Medulla oblongata (tissue), 1 donor: ENCODE data around the gene DIP2C.

Experiments
- DNase-seq: peaks from one replicate; pipeline ENCODE4 v3.0.0-alpha.2; 2015; ENCODE audit errors: extremely low spot score

DIP2C gene

DNA sequence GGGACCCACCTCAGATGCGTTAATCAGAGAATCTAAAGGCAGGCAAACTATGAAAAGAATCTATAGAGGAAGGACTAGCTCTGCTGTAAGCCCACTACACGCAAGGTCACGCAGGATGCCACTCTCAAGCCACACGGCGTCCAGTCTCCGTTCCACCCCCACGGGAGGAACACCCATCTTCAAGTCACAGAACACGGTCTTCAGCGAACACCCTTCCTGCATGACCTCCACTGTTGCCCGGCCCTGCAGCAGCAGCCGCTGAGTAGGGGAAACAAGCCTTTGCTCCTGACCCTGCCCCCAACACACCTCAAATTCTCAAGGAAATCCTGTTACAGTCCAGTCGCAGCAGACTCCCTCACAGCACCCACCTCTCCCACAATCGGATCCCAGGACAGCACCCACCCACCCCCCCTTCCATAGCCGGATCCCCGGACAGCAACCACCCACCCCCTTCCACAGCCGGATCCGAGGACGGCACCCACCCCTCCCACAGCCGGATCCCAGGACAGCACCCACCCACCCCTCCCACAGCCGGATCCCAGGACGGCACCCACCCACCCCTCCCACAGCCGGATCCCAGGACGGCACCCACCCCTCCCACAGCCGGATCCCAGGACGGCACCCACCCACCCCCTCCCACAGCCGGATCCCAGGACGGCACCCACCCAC lies 133.7 kb downstream of the DIP2C start:
- no peak for DNase-seq

DNA sequence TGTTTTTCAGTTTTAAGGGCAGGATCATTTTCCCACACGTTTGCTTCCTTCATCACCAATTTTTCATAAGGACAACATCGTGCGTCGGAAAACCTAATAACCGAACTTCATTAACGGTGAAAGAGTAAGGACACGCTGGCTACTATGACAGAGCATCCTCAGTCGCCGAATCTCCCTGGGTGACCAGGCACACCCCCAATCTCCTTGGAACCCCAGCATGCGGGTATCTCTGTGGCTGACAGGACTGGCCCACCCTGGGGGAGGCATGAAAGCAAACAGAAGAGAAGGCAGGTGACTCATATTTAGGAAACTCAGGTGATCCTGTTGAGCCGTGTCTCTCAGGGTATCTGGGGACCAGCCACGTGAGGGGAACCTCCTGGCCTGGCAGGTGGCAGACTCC lies 134.2 kb downstream of the DIP2C start:
- DNase-seq, result no peak

DNA sequence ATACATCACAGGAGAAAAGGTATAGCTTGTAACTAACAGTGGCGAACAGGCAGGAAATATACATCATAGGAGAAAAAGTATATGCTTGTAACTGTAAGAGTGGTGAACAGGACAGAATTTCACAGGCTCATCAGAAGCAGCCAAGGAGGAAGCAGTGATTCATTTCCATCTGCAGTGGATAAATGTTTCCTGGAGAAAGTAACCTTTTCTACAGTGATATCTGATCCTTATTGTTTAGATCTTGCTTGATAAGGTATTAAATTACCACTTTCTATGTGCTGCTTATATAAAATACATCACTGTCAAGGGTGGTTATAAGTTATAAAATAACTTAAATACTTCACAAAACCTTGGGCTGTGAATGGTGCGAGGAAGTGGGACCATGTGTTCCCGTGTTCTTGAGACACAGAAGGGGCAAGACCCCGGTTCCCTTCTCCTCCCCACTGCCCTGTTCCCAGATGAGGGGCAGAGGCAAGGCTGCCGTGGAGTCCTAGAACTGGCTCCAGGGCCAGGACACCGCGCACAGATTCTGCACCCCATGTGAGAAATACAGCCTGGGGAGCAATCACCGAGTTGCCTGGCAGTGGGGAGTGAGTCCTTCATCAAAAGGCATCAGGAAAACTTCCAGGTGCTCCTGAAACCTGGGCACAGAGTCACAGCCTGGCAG lies 135.2 kb downstream of the DIP2C start:
- DNase-seq, result no peak

DNA sequence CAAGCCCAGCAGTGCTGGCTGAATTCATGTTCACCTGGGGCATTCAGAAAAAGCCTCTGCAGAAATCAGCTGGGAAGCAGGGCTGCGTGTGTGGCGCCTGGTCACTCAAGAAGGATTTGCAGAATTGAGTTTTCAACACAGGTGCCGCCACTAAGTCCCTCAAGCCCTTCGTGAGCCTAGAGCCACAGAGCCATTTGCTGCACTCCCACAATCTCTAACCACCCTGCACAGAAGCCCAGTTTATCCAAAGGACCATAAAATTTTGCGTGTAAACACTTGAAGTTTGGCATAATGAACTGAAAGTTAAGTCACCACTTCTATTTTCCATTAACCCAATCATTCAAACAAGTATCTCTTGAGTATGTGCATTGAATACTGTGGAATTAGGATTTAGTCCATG lies 136.2 kb downstream of the DIP2C start:
- no peak for DNase-seq

DNA sequence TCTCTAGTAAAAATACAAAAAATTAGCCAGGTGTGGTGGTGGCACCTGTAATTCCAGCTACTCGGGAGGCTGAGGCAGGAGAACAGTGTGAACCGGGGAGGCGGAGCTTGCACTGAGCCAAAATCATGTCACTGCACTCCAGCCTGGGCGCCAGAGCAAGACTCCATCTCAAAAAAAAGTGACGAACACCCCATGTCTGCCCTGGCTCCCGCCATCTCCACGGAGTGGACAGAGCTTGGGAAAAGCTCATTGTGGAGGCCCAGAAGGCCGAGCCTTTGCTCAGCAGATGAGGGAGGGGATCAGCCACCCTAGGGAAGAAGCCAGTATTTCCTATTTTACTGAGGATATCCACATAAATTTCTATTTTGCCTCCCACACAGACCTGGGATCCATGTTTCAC lies 136.8 kb downstream of the DIP2C start:
- DNase-seq, result no peak

DNA sequence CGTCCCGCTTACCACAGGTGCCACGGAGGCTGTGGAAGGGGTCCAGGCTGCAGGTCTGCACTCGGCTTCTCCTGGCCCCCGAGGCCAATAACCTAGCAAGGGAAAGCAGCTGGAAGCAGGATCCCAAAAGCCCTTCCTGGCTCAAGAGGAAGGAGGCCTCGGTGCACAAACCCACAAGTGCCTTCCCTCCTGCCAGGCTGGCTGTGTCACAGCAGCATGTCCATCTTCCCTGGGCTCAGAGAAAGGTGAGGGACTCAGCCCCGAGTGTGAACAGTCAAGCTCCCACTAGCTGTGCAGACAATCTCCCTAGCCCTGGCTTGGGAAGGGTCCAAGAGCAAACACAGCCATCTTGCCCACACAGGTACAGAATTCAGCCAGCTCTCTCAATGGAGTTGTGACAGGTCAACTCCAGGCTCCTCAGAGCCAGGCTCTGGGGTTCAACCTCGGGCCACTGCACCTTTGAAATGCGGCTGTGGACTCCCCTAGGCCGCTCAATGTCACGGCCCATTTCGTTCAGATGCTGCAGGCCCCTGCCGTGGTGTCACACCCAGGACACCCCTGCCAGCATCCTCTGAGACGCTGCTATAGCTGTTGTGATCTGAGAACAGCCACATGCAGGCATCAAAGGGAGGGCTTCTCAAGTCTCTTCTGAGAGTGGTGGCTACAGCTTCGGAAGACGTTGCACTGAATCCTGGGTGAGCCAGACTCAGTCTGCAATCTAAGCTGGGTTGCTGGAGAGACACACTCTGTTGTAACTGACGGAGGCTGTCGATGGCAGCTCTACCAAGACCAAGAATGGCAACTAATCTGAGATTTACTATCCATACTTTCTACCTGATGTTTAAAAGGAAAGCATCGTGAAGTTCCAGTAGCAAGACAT lies 137.9 kb downstream of the DIP2C start:
- no peak for DNase-seq

DNA sequence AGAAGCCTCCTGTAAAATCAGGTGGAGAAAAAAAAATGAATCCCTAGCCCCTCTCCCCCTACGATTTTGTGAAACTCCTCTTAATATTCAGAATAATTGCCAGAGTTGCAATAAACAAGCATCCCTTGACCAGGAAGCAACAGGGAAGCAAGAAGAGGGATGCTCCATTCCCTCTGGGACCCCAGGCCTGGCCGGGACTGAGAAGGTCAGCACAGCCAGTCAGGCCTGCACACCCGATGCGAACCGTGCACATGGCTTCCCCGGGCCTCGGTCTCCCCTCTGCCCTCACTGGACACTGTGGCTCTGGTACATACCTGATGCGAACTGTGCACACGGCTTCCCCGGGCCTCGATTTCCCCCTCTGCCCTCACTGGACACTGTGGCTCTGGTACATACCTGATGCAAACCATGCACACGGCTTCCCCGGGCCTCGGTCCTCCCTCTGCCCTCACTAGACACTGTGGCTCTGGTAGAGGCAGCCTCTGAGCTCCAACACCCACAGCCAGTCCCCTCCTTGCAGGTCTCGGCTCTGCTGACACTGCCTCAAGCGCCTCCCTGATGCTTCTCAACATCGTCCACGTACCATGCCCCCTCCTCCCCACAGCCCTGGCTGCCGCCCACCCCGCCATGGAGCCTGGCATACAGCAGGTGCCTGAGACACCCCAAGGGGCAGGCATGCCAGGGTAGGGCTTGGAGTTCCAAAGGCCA lies 138.6 kb downstream of the DIP2C start:
- no peak for DNase-seq

DNA sequence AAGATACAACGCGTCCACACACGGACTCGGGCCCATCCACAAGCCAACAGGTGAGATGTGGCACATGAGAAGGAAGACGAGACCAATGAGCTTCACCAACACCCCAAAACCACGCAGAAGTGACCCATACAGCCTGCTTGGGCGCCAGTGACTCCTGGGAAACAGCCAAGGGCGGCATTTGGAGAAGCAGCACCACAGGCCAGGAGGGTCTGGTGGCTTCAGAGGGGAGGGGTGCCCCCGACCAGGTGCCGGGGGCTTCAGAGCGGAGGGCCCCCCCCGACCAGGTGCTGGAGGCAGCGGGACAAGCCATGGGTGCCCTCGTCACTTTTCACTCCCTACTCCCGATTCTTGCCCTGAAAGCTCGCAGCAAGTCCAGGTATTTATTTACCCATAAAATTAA lies 140.1 kb downstream of the DIP2C start:
- no peak for DNase-seq

DNA sequence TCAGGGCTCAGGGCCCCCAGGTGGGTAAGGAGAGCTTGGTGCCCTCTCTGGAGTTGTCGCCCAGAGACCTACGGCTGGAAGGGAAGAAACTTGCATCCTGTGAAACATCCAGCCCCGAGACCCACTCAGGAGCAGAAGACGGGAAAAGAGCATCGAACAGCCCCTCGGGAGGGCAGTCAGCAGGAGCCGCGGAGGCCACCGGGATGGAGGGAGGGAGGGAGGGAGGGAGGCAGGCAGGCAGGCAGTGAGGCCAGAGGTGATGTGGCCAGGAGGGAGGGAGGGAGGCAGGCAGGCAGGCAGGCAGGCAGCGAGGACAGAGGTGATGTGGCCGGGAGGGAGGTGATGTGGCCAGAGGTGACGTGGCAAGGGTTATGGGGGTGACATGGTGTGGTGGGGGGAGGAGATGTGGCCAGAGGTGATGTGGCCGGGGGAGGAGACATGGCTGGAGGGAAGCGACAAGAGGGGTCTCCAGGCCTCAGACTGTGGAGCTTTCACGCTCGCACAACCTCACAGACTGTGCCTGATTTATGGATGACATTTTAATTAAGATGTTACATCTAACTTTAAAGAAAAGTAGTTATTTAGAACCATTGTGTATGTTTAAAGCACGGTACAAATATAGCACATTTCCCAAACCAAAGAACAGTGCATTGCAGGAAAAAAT lies 141.1 kb downstream of the DIP2C start:
- no peak for DNase-seq

DNA sequence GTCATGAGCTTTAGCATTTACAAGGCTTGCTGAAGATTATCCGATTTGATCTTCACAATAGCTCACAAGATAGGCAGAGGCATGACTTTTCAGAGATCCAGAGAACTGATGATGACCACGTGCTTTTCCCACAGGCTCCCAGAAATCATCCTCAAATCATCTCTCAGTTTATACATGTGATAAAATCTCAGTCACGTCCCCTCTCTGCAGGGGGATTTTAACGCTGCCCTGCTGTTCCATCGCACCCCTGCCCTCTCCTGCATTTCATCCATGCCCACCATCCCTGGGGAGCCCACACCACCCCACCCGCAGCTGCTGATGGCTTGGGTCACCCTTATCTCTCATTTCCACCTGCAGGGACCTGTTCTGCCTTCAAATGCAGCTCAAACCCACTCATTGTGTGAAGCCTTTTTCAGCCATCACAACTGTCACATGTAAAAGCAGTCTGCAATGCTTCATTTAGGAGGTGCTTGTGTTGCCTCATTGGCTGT lies 141.8 kb downstream of the DIP2C start:
- DNase-seq, result no peak

DNA sequence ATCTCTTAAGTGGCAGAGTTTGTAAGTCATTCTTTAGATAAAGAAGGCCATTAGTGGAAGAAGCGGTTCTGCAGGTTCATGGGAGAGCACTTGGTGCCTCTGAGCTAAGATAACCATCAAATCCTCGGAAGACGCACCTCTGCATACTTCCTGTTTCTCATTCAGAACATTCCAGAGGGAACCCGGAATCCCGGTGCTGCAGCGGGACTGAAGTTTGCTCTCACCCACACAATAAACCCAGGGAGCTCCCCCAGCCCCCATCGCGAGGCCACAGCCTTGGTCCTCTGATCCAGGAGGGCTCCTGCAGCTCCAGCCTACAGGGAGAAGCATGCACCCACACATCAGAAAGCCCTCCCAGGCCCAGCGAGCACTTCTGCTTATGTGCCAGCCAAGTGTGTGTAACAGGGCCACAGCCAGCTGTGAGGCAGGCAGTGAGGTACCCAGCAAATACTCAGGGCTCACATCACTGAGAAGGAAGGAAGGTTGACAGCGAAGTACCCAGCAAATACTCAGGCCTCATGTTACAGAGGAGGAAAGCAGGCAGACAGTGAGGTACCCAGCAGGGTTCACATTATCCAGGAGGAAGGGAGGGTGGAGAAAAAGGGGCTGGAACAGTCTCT lies 142.4 kb downstream of the DIP2C start:
- DNase-seq, result no peak

DNA sequence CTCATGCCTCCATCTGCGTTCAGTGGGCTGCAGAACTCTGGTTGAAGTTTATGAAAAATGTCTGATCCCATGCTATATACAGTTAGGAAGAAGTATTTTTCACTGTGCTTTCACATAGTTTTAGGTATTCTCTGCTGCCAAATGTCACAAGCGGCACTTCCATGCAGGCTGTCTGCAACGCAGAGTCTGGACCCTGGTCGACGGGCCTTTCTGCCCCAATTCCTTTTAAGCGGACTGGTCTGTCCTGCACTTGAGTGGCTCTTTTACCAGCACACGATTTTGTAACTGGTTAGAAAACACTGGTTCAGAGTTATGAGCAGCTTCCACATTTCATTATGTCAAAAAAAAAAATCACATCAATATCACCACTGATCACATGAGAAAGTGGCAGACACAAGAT lies 143.0 kb downstream of the DIP2C start:
- DNase-seq, result no peak

DNA sequence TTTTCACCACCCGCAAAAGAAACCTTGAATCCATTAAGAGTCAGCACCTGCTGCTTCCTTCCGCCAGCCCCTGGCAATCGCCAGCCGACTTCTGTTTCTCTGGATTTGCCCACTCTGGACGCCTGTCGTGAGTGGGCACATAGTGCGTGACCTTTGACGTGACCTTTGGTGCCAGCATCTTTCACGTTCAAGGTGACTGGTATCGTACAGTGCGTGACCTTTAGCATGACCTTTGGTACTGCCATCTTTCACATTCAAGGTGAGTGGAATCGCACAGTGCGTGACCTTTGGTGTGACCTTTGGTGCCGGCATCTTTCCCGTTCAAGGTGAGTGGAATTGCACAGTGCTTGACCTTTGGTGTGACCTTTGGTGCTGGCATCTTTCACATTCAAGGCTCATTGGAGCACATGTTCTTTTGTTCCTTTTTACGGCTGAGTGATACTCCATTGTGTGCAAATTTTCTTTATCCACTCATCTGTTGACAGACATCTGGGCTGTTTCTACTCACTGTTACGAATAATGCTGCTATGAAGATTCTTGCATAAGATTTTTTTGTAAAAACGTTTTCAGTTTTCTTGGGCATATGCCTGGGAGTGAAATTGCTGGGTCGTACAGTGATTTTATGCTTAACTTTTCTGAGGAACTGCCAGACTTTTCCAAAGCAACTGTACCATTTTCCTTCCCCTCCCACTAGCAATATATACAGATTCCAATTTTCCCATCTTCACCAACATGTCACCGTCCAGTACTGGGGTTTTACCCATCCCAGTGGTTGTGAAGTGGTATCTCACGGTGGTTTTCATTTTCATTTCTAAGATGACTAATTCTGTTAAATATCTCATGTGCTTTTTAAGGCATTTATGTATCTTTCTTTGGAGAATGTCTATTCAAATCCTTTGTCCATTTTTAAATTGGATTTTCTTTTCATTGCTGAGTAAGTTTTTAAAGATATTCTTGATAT lies 145.3 kb downstream of the DIP2C start:
- DNase-seq, result no peak

DNA sequence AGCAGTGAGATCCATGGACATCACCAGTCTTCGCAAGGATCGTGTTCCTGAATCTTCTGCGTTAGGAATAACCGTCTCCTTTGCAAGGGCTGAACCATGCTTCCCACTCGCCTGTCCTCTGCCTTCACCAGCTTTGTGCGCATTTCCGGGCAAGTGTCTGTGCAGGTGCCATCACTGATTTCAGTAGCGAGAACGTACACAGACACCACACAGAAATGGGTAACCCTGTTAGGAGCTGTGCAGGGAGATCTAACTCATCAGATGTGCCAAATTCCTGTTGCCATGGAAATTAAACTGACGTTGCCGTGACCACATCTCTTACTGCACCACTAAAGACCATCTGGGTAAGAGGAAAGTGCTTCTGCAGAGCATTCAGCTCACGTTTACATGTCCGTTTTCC lies 146.3 kb downstream of the DIP2C start:
- no peak for DNase-seq

DNA sequence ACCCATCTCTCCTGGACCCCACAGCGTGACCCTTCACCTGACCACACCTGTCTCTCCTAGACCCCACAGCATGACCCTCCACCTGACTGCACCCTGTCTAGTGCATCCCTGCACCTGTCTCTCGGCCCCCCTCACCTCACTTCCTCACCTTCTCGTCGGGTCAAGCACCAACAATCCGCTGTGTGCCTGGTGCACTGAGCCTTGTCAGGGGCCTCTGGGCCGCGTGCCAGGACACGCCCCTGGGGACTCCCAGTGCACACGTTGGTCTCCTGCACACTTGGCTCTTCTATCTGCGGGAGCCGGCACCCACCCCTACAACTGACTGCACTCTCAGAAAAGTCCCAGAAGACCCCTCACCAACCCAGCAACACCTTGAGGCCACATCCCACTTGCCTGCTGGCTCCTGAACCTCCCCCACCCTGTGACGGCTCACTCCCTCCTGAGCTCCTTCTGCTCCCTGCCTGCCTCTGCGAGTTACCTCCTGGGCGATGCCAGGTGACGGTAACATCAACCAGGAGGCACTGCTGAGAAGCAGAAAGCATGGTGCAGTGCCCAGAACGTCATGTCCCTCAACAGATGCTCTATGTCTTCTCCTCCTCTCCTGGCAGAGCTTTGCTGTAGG lies 147.6 kb downstream of the DIP2C start:
- no peak for DNase-seq

DNA sequence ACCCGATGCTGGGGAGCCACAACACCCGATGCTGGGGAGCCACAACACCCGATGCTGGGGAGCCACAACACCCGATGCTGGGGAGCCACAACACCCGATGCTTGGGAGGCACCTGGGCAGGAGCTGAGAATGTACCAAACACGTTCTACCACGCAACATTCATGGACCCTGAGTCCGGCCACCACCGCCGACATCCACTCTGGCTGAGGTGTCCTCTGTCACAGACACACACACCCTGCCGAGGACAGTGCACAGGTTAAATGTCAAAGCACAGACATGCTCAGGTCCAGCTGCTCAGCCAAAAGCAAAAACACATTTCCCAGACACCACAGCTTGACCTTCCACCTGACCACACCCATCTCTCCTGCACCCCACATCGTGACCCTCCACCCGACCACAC lies 148.4 kb downstream of the DIP2C start:
- no peak for DNase-seq

DNA sequence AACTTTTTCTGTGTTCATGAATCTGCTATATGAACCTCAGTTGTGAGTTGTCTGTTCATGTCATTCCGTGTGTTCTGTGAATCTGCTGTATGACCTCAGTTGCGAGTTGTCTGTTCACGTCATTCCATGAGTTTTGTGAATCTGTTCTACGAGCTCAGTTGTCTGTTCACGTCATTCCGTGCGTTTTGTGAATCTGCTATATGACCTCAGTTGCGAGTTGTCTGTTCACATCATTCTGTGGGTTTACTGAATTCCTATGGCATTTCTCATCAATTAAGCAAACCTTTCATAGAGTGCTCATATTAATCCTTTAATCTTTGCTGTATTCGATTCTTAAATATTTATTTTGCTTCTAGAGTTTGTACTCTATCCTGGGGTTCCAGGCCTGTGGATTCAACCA lies 150.6 kb downstream of the DIP2C start:
- no peak for DNase-seq

DNA sequence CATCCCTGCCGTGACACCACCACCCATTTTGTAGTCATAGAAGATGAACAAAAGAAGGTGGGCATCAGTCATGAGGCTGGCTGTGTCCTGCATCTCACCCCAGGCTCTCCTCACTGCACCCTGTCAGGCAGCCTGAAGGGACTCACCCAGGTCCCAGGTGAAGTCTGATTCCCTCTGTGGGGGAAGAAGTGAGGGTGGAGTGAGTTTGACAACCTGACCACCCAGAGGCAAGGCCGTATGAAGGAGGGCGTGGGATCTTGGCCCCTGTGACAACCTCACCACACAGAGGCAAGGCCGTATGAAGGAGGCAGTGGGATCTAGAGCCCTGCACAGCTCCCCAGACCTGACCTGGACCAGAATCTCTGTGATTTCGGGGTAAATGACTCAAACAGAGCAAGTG lies 152.5 kb downstream of the DIP2C start:
- no peak for DNase-seq

DNA sequence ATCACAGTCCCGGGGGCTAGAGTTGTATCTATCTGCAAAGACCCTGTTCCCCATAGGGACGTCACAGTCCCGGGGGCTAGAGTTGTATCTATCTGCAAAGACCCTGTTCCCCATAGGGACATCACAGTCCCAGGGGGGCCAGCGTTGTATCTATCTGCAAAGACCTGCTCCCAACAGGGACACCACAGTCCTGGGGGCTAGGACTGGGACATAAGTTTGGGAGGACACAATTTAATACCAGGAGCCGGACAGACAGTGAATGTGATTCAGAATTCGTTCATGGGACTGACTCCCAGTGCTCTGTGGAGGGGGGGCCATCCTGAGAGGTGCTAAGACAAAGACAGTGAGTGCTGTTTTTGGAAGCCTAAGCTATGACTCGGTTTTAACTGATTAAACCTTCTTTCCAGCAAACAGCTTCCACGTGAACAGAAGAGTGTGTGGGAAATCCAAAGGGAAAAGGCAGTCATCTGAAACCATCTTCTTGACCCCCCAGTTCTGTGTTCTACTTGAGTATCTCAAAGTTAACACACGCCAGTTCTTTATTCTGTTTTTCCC lies 153.0 kb downstream of the DIP2C start:
- no peak for DNase-seq
